Brain microvascular endothelial cell (primary cell): ENCODE data around the gene CNPY3.

Source experiments
- DNase-seq: peaks from one replicate; pipeline ENCODE4 v3.0.0-alpha.2; 2020
- H3K27ac ChIP-seq: fragments of 250-450 bp; sonication (Bioruptor Pico); 2 replicates; pipeline ENCODE4 v1.5.1; 2020; ENCODE audit warnings: mild to moderate bottlenecking, moderate library complexity
- H3K27me3 ChIP-seq: fragments of 250-450 bp; sonication (Bioruptor Pico); replicated peaks from 2 replicates; pipeline ENCODE4 v1.5.1; 2020; ENCODE audit warnings: mild to moderate bottlenecking
- H3K36me3 ChIP-seq: fragments of 250-450 bp; sonication (Bioruptor Pico); replicated peaks from 2 replicates; pipeline ENCODE4 v1.5.1; 2020; ENCODE audit warnings: mild to moderate bottlenecking
- H3K4me3 ChIP-seq: 2 replicates; pipeline ENCODE4 v1.5.1; 2011; ENCODE audit warnings: low read depth, mild to moderate bottlenecking, control low read depth, low read length, moderate library complexity
- in situ Hi-C: cut with HindIII; loops from 2 replicates; pipeline ENCODE4 v1.10.0; 2017; ENCODE audit warnings: low sequenced_read_pairs, low pct_ligation_motif_present
- TF ChIP-seq, protein P1 (sequence below): IDR thresholded peaks from 2 replicates; pipeline ENCODE4 v1.5.1; 2011; ENCODE audit warnings: low read depth, mild to moderate bottlenecking, moderate library complexity, low read length, control low read depth, inconsistent platforms; ENCODE audit errors: missing control alignments

The CNPY3 gene

DNA sequence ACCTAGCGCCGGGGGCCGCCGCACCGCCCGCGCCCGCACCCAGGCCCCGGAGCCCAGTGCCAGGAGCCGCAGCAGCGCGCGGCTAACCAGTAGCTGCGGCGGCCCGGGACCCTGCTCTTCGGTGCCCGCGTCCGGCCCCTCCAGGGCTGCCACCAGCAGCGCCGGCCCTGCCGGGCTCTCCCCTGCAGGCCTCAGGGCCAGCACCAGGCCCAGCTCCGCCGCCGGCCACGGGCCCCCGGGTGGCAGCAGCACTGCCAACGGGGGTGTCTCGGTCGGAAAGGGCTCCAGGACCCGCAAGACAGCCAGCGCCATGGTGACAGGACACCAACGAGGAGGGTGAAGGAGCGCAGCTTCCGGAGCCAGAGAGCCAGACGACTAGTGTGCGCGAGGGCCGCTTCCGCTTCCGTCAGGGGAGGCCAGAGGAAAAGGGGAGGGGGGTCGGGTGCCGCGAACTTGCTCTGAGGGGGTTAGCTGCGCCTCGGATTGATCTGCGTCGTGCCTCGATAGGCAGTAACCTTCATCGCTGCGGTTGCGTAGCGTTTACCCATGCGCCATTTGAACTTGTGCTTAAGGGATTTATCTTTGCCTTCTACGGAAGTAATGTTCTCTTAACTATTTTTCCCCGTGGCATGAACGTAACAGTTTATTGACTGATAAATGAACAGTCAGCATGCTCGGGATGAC lies 49.7 kb downstream of the CNPY3 start, which contains the start of gene PEX6:
TSS of gene PEX6 (minus strand) at position 343 of the 684 bp plus-strand sequence. CDS start at position 312, 31 bp downstream.
- Histone ChIP-seq H3K36me3 (no peaks in the 10 kb centered on the region), H3K27ac (peak within 1 kb of the TSS; percentile 71), H3K27me3 (no peaks in the 10 kb centered on the region), H3K4me3 (peak within 1 kb of the TSS; percentile 79)
- in situ Hi-C loops: no loop called here
- TF ChIP-seq, protein P1, sequence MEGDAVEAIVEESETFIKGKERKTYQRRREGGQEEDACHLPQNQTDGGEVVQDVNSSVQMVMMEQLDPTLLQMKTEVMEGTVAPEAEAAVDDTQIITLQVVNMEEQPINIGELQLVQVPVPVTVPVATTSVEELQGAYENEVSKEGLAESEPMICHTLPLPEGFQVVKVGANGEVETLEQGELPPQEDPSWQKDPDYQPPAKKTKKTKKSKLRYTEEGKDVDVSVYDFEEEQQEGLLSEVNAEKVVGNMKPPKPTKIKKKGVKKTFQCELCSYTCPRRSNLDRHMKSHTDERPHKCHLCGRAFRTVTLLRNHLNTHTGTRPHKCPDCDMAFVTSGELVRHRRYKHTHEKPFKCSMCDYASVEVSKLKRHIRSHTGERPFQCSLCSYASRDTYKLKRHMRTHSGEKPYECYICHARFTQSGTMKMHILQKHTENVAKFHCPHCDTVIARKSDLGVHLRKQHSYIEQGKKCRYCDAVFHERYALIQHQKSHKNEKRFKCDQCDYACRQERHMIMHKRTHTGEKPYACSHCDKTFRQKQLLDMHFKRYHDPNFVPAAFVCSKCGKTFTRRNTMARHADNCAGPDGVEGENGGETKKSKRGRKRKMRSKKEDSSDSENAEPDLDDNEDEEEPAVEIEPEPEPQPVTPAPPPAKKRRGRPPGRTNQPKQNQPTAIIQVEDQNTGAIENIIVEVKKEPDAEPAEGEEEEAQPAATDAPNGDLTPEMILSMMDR: no peak
- DNase-seq: peak; percentile 53

DNA sequence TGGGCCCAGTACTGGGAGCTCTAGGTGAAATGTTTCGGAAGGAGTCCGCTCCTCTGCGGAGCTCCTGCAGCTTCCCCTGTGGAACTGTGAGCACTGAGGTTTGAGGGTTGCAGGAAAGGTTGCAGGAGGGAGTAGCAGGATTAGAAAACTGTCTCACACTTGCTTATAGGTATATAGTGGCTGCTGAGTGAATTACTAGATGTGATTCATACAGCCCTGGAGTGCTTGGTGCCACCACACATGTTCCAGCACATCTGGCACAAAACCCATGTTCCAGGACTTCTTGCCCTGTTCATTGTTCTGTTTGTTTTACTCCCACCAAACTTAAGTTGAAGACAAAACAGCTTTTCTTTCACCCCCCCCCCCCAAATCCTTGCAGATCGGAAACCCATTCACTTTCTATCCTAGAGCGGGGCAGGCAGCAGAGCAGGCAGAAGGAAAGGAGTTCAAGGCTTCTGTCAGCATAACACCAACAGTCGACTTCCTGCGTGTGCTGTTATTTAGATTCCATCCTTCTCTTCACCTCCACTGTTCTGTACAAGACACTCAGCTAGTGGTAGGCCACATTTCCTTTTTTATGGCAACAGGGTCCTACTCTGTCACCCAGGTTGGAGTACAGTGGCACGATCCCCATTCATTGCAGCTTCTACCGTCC lies 50.4 kb downstream of the CNPY3 start:
- TF ChIP-seq, protein P1: no peak
- Histone ChIP-seq H3K27ac (peak overlapping the region; percentile 71), H3K36me3 (no peaks in the 10 kb centered on the region), H3K27me3 (no peaks in the 10 kb centered on the region), H3K4me3 (peak overlapping the region; percentile 79)
- DNase-seq: peak; percentile 23
- in situ Hi-C loops: no loop called here

DNA sequence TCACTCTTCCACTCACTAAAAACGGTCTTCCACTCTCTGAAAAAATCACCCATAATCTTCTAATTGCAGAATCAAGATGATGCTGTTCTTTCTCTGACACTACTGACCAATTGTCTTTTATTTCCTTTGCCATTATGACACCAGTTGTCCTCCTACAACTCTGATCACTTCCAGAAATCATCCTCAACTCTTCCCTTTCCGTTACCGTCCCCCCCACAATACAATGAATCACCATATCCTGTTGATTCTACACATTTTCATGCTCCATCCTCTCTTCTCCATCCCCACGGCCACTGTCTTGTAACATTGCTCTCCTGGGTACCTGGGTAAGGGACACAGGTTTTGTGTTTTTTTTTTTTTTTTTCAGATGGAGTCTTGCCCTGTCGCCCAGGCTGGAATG lies 52.6 kb downstream of the CNPY3 start:
- TF ChIP-seq, protein P1: no peak
- H3K27me3 ChIP-seq: no peaks in the 10 kb centered on the region
- no peak overlapping the region for H3K27ac ChIP-seq
- no peaks in the 10 kb centered on the region for H3K36me3 ChIP-seq
- no peak overlapping the region for H3K4me3 ChIP-seq
- no peak for DNase-seq
- in situ Hi-C loops: no loop called here

DNA sequence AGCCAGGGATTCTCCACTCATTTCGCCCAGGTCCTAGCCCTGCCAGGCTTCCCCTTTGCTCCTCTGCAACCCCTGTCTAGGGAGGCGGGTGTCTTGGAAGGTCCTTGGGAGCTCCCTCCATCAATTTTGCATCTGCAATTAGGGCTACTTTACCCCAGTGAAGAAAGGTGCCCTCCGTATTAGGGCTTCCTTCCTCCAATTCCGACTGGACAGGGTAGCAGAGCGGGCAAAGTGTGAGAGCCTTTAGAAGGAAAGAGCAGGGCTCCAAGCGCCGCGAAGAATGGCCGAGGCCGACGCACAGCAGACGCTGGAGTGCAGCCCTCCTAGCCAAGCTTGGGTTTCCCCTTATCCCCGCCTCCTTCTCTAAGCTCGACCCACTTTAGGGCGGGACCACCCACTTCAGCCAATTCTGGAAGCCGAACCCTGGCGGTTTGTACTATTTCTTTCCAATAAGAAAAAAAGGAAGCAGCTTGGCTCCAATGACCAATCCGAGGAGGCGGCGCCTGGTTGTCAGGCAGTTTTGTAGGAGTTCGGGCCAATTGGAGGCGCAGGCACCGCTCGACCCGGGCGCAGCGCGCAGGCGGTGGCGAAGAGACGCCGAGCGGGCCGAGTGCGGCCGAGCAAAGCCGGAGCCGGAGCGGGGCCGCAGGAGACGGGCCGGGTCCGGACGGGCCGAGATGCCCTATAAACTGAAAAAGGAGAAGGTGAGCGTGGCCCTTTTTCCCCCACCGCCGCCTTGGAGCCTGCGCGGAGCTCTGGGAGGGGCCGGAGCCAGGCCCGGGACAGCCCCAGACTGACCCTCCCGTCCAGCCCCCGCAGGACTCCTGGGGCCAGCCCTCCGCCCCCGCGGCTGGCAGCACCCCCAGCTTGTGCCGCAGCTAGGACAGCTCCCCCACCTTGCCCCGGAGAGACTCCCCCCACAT lies 55.0 kb downstream of the CNPY3 start, which contains the start of gene PPP2R5D:
TSS of gene PPP2R5D (plus strand) at position 570 of the 923 bp plus-strand sequence. CDS start at position 678, 108 bp downstream.
- TF ChIP-seq, protein P1: peak; percentile 1
- H3K4me3 ChIP-seq: peak within 1 kb of the TSS; percentile 81
- peak within 1 kb of the TSS; percentile 49 for H3K27ac ChIP-seq
- peak; percentile 99 for DNase-seq
- in situ Hi-C loops: no loop called here
- H3K36me3 ChIP-seq: peaks cover 1% of the 10 kb centered on the region
- H3K27me3 ChIP-seq: no peaks in the 10 kb centered on the region

DNA sequence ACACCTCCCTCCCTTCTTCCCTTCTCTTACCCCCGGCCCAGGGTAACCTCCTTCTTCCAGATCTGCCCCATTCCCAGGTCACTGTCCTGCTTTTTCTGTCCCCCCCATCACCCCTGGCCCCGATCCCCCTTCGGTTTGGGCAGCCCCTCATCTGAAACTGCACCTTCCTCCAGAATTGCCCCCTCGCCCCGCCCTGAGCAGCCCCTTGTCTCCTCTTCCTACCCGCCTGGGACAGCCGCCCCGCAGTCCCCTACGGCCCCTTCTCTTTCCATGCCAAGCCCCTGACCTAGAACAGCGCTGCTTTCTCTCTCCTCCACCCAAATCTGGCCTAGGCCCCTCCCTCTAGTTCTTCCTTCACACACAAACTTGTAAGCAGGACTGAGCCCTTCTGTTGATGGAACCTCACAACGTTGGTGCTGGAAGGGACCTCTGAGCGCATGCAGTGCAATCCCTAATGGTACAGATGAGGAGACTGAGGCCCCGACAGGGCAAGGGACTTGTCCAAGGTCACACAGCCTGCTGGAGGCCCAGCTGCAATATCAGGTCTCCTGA lies 55.7 kb downstream of the CNPY3 start:
- no peak for DNase-seq
- peaks cover 2% of the 10 kb centered on the region for H3K36me3 ChIP-seq
- no peaks in the 10 kb centered on the region for H3K27me3 ChIP-seq
- H3K27ac ChIP-seq: no peak overlapping the region
- in situ Hi-C loops: no loop called here
- TF ChIP-seq, protein P1: no peak
- peak overlapping the region; percentile 81 for H3K4me3 ChIP-seq
